Embryonic facial prominence (tissue), 1 donor: ENCODE data around the gene ZPR1.
"Not testable (repeated sequence)": the region's sequence is repeated elsewhere in the genome, so short reads cannot be mapped to it uniquely, and the experiment has no call there.

Experiments used
- DNase-seq: peaks from one replicate; pipeline ENCODE4 v3.0.0-alpha.2; 2016; ENCODE audit errors: extremely low spot score

Gene ZPR1

GRCh38 chr11:116823031-116823843 is 35.4 kb upstream of the ZPR1 start, which contains the start of gene APOA4:
Gene APOA4, minus strand, starts transcription at chr11:116823304. Its CDS starts 113 bp downstream, at chr11:116823191.
- DNase-seq: no peak

GRCh38 chr11:116822575-116822974 is 34.8 kb upstream of the ZPR1 start:
- DNase-seq: no peak

GRCh38 chr11:116821050-116821918 is 33.5 kb upstream of the ZPR1 start:
- no peak for DNase-seq

- no peak for DNase-seq
These were observed 31.2 kb upstream of the ZPR1 start for GRCh38 chr11:116819049-116819448.

- no peak for DNase-seq
These were observed 26.7 kb upstream of the ZPR1 start for GRCh38 chr11:116814502-116814901.

GRCh38 chr11:116813781-116814471 is 26.1 kb upstream of the ZPR1 start:
- no peak for DNase-seq

GRCh38 chr11:116813170-116813569 is 25.3 kb upstream of the ZPR1 start:
- DNase-seq: no peak

GRCh38 chr11:116812109-116812508 is 24.3 kb upstream of the ZPR1 start:
- no peak for DNase-seq

GRCh38 chr11:116811194-116811593 is 23.4 kb upstream of the ZPR1 start:
- DNase-seq: no peak

GRCh38 chr11:116808262-116809175 is 20.7 kb upstream of the ZPR1 start:
- DNase-seq: no peak

- no peak for DNase-seq
These were observed 19.9 kb upstream of the ZPR1 start for GRCh38 chr11:116807601-116808261.

- no peak for DNase-seq
These were observed 16.2 kb upstream of the ZPR1 start for GRCh38 chr11:116804001-116804400.

GRCh38 chr11:116801662-116802061 is 13.8 kb upstream of the ZPR1 start:
- DNase-seq: not testable (repeated sequence)

- DNase-seq: no peak
These were observed 12.8 kb upstream of the ZPR1 start for GRCh38 chr11:116800610-116801009.

- DNase-seq: no peak
These were observed 10.5 kb upstream of the ZPR1 start for GRCh38 chr11:116798368-116798767.

GRCh38 chr11:116797816-116798215 is 10.0 kb upstream of the ZPR1 start:
- DNase-seq: no peak

- no peak for DNase-seq
These were observed 8.7 kb upstream of the ZPR1 start for GRCh38 chr11:116796548-116796947.

GRCh38 chr11:116794851-116795250 is 7.0 kb upstream of the ZPR1 start:
- DNase-seq: no peak

GRCh38 chr11:116793772-116794097 is 5.9 kb upstream of the ZPR1 start:
- DNase-seq: no peak

- no peak for DNase-seq
These were observed 5.3 kb upstream of the ZPR1 start for GRCh38 chr11:116792869-116793771.
